GM21360 (cell line): ENCODE measurements around the gene ARF3.

Source experiments
- ATAC-seq: cut with Tn5 transposase; IDR thresholded peaks from one replicate; pipeline ENCODE4 v1.9.1; 2021; ENCODE audit warnings: mild to moderate bottlenecking, moderate library complexity; ENCODE audit not compliant: unreplicated experiment

ARF3 gene

GRCh38 chr12:48957141-48958048 is at the start of gene ARF3:
Gene ARF3 (minus strand): TSS chr12:48957487. CDS start chr12:48941095, 16,392 bp downstream.
- peak; percentile 82 for ATAC-seq

DNA sequence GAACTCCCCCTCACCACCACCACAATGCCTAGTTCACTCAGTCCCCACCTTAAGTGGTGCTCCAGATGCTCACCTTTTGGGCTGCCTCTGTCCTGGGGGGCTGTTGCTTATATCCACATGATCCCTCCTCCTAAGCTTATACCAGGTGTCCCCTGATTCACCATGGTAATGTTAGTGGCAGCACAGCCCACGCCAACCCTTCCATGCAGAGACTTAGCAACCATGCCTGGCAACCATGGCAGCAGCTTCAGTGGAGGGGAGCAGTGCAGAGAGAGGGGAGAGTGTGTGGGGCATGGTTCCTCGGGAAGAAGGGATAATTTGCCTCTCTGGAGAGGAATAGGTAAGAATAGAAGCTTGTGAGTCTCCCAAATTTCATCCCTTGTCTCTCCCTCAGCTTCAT is 43.1 kb upstream of the ARF3 start:
- ATAC-seq = no peak

DNA sequence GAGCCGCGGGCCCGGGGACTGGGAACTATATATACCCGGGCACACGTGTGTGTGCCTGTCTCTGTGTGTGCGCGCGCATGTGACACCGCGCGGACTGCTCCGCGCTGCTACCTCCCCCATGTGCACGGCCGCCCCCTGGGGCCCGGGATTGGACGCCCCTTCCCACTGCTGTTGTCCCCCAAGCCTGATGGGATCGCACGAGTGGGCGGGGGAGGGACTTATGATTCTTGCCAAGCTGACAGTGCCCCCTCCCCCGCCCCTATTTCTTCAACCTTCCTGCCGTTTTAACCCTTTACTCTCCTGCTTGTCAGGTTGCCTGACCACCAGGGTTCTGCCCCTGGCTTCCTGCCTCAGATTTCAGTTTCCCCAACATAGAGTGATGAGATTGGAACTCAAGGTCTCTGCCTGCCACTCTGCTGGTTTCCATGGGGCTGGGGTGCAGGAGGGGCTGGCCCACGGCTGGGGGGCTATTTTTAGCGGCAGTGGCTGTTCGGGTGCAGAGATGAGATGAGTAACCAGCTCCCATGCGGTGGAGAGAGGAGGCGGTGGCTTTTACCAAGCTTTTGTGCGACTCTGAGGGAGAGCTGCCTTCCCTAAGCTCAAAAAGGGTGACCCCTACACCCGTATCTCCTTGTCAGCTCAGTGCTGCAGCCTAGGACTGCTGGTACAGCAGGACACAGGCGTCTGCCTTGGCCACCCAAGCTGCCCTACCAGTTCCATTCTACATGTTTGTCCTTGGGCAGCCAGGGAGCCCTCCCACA is 42.3 kb upstream of the ARF3 start, which contains the start of gene DDN:
Gene DDN, minus strand, starts transcription at position 5 of the 761 bp plus-strand sequence. CDS start 88 bp downstream, outside the sequence.
- ATAC-seq = no peak

DNA sequence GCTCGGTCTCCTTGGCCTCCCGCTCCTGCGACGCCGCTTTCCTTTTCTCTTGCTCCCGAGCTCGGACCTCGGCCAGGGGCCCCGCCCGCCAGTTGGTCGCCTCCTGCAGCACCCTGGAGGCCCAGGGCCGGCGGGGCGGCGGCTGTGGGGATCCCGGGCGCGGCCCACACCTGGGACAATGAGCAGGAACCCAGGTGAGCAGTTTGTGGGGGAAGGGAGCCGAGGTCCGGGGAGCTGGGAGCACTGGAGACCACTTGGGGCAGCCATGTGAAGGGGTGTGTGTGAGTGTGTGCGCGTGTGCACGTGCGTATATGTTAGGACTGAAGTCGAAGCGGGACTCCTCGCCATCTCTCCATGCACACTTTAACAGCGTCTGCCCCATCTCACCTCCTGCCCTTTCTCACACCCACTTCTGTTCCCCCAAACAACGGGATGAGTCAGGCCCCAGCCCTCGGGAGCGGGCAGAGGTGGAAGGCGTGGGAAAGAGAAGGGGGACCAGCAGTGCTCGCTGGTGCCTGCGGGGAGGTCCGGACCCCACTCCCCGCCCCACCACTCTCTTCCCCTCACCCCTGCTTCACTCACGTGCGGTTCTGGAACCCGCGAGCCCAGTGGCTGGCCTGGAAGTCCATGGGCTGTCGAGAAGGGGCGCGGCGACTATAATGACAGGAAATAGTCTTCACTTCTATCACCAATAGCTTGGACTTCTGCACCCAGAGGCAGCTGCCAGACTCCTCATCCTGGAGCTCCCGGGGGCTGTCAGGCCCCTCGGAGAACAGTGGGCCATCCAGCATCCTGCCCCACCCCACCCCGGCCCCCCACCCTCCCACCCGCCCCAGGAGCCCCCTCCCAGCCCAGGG is 41.4 kb upstream of the ARF3 start:
- no peak for ATAC-seq

GRCh38 chr12:48997719-48998496 is 40.6 kb upstream of the ARF3 start:
- ATAC-seq = peak; percentile 39

- ATAC-seq = no peak
These were observed 39.8 kb upstream of the ARF3 start for GRCh38 chr12:48996794-48997718.

GRCh38 chr12:48995086-48995879 is 38.0 kb upstream of the ARF3 start:
- ATAC-seq = no peak

- ATAC-seq = no peak
These were observed 37.2 kb upstream of the ARF3 start for GRCh38 chr12:48994224-48995085.

- no peak for ATAC-seq
These were observed 36.5 kb upstream of the ARF3 start for GRCh38 chr12:48993787-48994186.

DNA sequence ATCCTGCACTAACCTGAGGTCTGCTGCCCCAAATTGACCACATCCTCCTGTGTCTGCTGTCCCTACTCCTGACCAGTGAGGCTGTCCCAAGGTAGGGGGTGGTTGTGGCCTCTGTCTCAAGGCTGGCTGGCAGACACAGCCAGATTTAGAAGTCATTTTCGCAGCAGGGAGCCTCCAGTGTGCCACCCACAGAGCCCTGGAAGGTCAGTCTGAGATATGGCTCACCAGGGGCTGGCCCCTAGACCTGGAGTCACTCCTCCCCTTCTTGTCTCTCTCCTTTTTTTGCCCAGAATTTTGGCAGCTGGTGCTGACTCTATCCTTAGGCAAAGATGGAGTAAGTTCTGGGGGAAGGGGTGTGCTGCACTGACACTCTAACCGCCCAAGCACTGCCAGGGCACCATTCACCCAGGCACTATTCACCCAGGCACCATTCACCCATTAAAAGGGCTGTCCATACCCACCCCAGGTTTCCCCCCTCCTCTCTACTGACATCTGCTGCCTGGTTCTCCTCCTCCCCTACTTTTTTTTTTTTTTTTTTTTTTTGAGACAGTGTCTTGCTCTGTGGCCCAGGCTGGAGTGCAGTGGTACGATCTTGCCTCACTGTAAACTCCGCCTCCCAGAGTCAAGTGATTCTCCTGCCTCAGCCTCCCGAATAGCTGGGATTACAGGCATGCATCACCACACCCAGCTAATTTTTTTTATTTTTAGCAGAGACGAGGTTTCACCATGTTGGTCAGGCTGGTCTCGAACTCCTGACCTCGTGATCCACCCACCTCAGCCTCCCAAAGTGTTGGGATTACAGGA is 34.2 kb upstream of the ARF3 start:
- no peak for ATAC-seq

DNA sequence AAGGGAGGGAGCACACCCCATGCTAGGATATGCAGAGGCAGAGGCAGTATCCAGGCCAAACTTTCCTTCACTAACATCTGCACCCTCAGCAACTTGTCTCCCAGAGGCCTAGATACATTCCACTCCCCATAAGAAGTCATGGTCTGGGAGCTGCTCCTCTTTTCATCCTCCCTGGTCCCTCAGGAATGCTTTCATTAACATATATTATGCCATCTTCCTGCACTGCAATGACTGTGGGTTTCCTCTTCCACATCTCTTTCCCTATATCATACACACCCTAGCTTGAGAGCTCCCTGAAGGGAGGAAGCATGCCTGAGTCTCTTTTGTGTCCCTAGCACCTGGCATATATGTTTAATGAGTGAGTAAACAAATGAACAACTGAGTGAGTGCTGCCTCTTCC is 33.3 kb upstream of the ARF3 start:
- no peak for ATAC-seq

GRCh38 chr12:48988030-48988649 is 30.9 kb upstream of the ARF3 start:
- ATAC-seq = no peak

DNA sequence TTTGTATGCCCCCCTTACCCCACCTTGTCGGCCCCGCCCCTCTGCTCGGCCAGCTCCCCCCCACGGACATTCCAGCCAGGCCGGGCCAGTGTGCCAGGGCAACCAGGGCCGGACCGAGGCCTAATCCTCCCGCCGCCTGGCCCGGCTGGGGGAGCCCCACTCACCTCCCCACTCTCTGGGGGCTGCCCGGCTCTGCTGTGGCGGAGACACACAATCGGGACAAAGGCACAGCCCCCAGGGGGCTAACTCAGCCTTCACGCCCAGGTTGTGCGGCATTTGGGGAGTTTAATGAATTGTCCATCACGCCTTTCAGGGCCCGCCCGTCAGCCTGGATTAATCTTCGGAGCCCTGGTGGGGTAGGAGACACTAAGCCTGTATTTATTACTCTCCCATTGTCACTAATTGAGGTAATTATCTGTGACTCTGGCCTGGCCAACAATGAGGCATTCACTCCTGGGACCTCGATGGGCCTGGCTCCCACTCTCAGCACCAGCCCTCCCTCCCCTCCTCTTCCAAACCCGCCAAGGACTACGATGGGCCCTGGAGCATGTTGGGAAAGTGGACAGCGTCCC is 29.5 kb upstream of the ARF3 start:
- ATAC-seq = no peak

DNA sequence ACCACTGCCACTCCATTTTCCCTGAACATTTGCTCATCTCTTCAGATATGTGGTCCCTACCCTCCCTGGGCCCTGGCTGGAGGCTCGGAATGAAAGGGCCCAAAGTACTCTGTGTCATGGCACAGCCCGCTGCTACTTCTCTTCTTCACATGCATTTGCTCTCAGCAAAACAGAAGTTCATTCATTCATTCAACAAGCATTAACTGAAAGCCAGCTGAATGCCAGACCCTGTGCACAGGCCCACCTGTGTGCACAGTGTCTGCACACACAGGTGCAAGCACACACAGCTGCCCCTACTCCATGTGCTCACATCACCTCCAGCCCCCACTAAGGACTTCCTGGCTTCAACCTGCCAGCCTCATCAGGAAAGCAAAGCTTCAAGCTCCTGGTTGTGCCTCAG is 28.6 kb upstream of the ARF3 start:
- ATAC-seq = no peak

DNA sequence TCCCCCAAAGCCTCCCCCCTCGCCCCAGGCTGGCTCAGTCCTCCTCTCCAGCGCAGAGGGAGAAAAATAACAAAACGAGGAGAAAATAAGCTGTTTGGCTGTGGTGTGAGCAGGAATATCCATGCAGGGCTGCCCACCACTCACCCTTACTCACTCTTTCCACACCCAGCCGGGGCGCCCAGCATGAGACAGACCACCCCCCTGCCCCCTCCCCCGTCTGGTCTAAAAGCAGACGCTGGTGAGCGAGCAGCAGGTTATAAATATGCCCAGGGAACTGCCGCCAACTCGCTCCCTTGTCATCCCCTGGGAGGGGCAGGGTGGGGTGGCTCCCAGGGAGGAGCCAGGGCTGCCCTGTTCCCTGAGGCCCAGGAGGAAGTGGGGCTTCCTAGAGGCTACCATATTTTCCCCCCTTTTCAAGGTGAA is 28.2 kb upstream of the ARF3 start:
- ATAC-seq = no peak
